Measurements from ENCODE around the gene E2F4.
A peak's percentile ranks its signal among the peaks of the same experiment; 100 is the strongest.

The E2F4 gene

GRCh38 chr16:67192781-67193361 is 916 bp downstream of the E2F4 start:
- no peak for DNase-seq

GRCh38 chr16:67193536-67193935 is 1.6 kb downstream of the E2F4 start:
- DNase-seq, result no peak

GRCh38 chr16:67194260-67194659 is 2.3 kb downstream of the E2F4 start:
- no peak for DNase-seq

- DNase-seq, result no peak
These were observed 3.7 kb downstream of the E2F4 start for GRCh38 chr16:67195676-67196075.

GRCh38 chr16:67196881-67197280 is 4.9 kb downstream of the E2F4 start:
- no peak for DNase-seq

GRCh38 chr16:67197704-67198103 is 5.7 kb downstream of the E2F4 start:
- DNase-seq, result no peak

- DNase-seq, result no peak
These were observed 6.3 kb downstream of the E2F4 start for GRCh38 chr16:67198238-67198734.

GRCh38 chr16:67199011-67199807 is 7.3 kb downstream of the E2F4 start, which contains the start of gene ELMO3:
ELMO3 (plus strand) TSS chr16:67199131; CDS start chr16:67199327, 196 bp downstream.
- peak; percentile 80 for DNase-seq

- DNase-seq, result peak; percentile 41
These were observed 7.8 kb downstream of the E2F4 start for GRCh38 chr16:67199808-67200198.

- no peak for DNase-seq
These were observed 8.5 kb downstream of the E2F4 start for GRCh38 chr16:67200491-67200890.

GRCh38 chr16:67201411-67202345 is 9.7 kb downstream of the E2F4 start:
- no peak for DNase-seq

- DNase-seq, result no peak
These were observed 10.5 kb downstream of the E2F4 start for GRCh38 chr16:67202426-67202825.

- DNase-seq, result no peak
These were observed 11.1 kb downstream of the E2F4 start for GRCh38 chr16:67202956-67203493.

GRCh38 chr16:67204076-67204475 is 12.1 kb downstream of the E2F4 start:
- no peak for DNase-seq

- no peak for DNase-seq
These were observed 14.3 kb downstream of the E2F4 start for GRCh38 chr16:67206129-67206837.

GRCh38 chr16:67206838-67207248 is 14.9 kb downstream of the E2F4 start:
- DNase-seq, result no peak

- DNase-seq, result no peak
These were observed 15.5 kb downstream of the E2F4 start for GRCh38 chr16:67207249-67208091.

GRCh38 chr16:67208154-67208896 is 16.4 kb downstream of the E2F4 start:
- no peak for DNase-seq

- DNase-seq, result no peak
These were observed 17.6 kb downstream of the E2F4 start for GRCh38 chr16:67209565-67209964.
